GM12864 (cell line): Measurements from ENCODE around the gene GRAP2.

Source experiments
- DNase-seq: peaks from one replicate; pipeline ENCODE4 v3.0.0-alpha.2; 2011; ENCODE audit warnings: low read depth
- H3K4me3 ChIP-seq: 2 replicates; pipeline ENCODE4 v1.5.1; 2011; ENCODE audit warnings: mild to moderate bottlenecking, low read depth, low read length, control low read depth
- TF ChIP-seq, protein P1 (sequence below): IDR thresholded peaks from 2 replicates; pipeline ENCODE4 v1.5.1; 2011; ENCODE audit warnings: low read depth, mild to moderate bottlenecking, moderate library complexity, low read length, control low read depth, inconsistent platforms; ENCODE audit errors: missing control alignments

Gene GRAP2

DNA sequence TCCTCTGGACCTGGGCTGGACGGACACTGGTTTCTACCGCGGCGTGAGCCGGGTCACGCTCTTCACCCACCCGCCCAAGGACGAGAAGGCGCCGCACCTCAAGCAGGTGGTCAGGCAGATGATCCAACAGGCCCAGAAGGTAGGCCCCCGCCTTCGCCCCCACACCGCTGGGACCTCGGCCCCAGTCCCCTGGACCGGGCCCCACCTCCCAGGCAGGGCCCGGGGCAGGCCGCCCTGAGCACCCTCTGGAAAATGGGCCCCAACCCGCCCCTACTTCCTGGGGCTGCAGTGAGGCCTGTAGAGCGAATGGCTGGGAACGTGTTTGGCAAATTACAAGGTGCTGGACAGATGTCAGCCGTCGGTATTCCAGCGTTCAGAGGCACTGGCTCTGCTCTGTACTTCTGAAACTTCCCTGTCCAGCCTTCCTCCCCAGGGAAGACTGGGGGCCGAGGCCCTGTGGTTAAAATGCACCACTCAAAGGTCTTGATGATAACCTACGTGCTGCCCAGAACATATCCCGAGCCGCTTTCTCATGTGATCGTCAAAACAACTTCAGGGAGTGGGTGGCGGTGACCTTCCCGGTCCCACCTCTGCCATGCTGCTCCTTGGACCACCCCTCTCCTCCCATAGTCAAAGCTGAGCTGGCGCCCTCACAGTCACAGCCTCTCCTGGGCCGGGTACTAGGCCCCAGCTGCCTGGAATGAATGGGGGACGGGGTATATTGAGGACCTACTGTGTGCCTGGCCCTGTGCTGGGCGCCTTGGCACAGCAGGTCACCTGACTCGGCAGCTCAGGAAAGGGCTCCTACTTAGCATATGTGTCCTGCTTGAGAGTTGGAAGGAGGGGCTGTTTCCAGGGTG is 94.7 kb downstream of the GRAP2 start:
- TF ChIP-seq, protein P1, sequence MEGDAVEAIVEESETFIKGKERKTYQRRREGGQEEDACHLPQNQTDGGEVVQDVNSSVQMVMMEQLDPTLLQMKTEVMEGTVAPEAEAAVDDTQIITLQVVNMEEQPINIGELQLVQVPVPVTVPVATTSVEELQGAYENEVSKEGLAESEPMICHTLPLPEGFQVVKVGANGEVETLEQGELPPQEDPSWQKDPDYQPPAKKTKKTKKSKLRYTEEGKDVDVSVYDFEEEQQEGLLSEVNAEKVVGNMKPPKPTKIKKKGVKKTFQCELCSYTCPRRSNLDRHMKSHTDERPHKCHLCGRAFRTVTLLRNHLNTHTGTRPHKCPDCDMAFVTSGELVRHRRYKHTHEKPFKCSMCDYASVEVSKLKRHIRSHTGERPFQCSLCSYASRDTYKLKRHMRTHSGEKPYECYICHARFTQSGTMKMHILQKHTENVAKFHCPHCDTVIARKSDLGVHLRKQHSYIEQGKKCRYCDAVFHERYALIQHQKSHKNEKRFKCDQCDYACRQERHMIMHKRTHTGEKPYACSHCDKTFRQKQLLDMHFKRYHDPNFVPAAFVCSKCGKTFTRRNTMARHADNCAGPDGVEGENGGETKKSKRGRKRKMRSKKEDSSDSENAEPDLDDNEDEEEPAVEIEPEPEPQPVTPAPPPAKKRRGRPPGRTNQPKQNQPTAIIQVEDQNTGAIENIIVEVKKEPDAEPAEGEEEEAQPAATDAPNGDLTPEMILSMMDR = no peak
- no peak for DNase-seq
- no peak overlapping the region for H3K4me3 ChIP-seq

DNA sequence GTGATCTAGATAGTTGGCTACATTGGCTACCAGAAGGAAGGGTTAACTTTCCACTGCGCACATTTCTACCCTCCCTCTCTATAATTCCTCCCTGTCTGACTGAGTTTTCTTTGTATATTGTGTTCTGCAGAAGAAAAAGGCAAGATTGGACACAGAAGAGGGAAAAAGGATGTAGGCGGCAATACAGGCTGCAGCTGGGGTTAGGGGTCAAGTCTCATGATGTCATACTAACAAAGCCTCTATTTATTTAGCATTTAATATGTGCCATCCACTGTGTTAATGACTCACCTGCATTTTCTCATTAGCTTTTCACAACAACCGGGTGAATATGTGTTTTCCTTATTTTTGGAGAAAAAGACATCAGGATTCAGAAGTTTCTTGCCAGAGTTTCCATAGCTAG is 95.8 kb downstream of the GRAP2 start:
- TF ChIP-seq, protein P1 = no peak
- no peak for DNase-seq
- H3K4me3 ChIP-seq = no peak overlapping the region

DNA sequence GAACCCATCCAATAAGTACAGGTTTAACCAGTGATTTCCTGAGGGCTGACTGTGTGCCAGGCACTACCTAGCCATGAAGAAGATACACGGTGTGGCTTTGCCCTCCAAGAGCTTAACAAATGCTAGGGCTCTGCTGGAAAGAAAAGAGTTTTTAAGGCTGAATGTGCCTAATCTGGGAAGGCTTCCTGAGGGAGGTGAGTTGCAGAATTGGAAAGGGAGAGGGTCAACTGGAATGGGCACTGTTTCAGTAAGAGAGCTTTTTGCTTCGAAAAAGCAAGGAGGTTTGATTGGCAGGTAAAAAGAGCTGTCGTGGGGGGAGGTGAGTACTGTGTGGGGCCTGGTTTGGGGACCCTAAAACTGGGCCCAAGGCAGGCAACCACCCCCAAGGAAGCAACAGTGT is 96.5 kb downstream of the GRAP2 start:
- no peak for DNase-seq
- H3K4me3 ChIP-seq = no peak overlapping the region
- TF ChIP-seq, protein P1 = no peak

DNA sequence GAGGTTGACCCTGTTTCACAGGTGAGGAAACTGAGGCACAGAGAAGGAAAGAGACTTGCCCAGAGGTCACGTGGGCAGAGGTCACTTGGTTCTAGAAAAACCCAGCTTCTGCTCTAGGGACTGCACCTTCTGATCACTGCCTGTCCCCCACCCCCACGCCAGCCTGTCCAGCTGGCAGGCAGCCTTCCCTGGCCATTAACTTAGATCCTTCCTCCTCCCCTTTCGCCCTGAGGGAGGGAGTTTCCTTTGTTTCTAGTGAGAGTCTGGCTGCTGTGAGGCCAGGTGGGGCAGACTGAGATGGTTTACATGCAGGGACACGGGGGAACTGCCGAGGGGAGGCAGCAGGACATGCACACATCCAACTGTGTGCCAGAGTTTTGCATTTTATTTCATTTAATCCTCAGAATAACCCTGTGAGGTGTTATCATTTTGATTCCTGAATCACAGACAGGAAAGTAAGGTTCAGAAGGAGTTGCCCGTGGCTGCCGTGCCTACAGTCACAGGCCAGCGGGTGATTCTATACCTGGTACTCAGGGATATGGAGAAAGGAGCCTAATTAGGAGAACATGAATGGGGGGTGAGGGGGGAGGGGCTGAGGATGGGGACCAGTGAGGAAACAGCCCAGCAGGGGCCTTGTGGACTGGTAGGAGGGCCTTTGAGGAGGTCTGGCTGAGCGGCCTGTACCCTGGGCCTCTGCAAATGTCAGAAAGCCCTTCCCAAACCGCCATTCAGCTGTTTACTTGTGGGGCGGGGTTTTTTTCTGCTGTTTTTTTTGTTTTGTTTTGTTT is 97.2 kb downstream of the GRAP2 start:
- TF ChIP-seq, protein P1 = no peak
- no peak for DNase-seq
- no peak overlapping the region for H3K4me3 ChIP-seq

DNA sequence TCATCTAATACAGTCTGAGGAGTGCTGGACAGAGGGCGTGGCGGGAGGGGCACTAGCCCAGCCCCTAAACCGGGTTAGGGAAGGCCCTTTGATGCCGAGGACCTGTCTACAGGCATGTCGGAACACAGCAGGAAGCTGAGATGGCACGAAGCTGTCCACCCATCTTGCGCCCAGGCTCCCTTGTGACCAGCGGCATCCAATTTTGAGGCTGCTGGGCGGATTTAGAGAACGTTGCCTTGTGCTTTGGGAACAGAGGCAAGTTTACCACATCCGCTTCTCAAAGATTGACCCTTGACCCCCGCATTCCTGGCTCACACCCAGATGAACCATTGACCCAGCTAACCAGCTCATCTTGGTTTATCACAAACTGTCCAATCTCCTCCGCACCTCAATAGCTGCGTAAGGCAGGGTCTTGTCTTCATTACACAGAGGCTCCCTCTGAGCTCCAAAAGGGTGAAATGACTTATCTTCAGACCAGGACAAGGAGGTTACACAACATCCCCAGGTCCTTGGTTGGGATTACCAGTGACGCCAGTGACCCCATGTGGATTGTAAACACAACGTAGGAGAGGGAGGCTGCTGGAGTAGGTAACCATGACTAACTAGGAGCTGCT is 98.4 kb downstream of the GRAP2 start:
- H3K4me3 ChIP-seq = no peak overlapping the region
- TF ChIP-seq, protein P1 = peak; percentile 17
- DNase-seq = no peak

DNA sequence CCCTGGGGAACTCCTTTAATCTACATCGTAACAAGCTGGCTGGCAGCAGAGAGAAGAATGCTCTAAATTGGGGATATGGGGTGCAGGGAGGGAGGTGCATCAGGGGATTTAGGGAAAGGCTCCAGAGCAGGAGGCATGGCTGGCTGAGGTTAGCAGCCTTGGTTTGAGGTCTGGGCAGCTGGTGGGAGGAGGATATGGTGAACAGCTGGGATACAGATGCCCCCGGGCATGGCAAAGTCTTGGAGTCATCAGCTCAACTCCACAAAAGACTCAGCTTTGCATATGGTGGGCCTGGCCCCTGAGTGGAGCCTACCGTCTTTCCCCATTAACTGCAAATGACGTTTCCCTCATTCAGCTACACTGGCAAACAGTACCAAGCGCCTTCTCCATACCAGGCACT is 99.3 kb downstream of the GRAP2 start:
- H3K4me3 ChIP-seq = no peak overlapping the region
- DNase-seq = no peak
- TF ChIP-seq, protein P1 = no peak
